Measurements from ENCODE around the gene DOC2A. TPM values are rescaled to one million over a fixed set of nuclear protein-coding genes. Genes with fewer than 3 reads are reported as not detected.
"Not testable (repeated sequence)": the region's sequence is repeated elsewhere in the genome, so short reads cannot be mapped to it uniquely, and the experiment has no call there.

Gene DOC2A
- total and polyA plus RNA-seq, 9 of the 15 experiments (the other 6 are each of a cell fraction or from before 2014, with no cell fraction given) = 0.03 to 0.38 (median 0.28) TPM; not detected in 1

- H3K9me1 ChIP-seq (ENCODE audit: control insufficient read depth, insufficient read depth, low read length); H3K36me3 ChIP-seq (ENCODE audit: control insufficient read depth, insufficient read depth, low read length); H3K27ac ChIP-seq (ENCODE audit: extremely low read depth, low read depth, low read length); intact Hi-C loops (cut with micrococcal nuclease); H3K9me3 ChIP-seq (replicated peaks; ENCODE audit: control insufficient read depth, insufficient read depth, low read depth, low read length); H3K4me3 ChIP-seq; BruUV-seq (replicated peaks); H3K9ac ChIP-seq (ENCODE audit: insufficient read depth in 1 of 2, low read depth in 2 of 2, low read length in 2 of 2); H3K79me2 ChIP-seq (ENCODE audit: control insufficient read depth, insufficient read depth, low read length); H4K20me1 ChIP-seq (replicated peaks; ENCODE audit: control insufficient read depth, insufficient read depth, low read length); ATAC-seq; in situ Hi-C loops (cut with MboI); H3K27me3 ChIP-seq (ENCODE audit: control insufficient read depth in 2 of 2, insufficient read depth in 2 of 2, low read length in 2 of 2); H3K4me2 ChIP-seq (ENCODE audit: insufficient read depth, low read length); CTCF ChIA-PET (ENCODE audit: low intra/inter-chr PET ratio); FAIRE-seq; DNase-seq (ENCODE audit: extremely low read depth in 1 of 4, low spot score in 3 of 4); H2AFZ ChIP-seq (ENCODE audit: low read depth, low read length): not testable (repeated sequence)
- 29% methylated on average over 7 of the region's 7 CpGs for WGBS (ENCODE audit: insufficient coverage, low coverage, missing lambda C conversion rate)
- peaks cover 0 to 20% of the 10 kb centered on the region in 2 experiments; a peak in 2 of 5 replicates for H3K4me1 ChIP-seq (replicated peaks in 1 of 2; ENCODE audit: control insufficient read depth in 2 of 2, insufficient read depth in 2 of 2, low read length in 2 of 2)
- POLR2A ChIA-PET = interaction anchor here (0.6 kb wide), 1 partner anchor 59 kb away, joined by 3 read pairs; no protein-coding TSS in a partner anchor
Measured at GRCh38 chr16:30015450-30015849, 4.6 kb upstream of the DOC2A start.

DNA sequence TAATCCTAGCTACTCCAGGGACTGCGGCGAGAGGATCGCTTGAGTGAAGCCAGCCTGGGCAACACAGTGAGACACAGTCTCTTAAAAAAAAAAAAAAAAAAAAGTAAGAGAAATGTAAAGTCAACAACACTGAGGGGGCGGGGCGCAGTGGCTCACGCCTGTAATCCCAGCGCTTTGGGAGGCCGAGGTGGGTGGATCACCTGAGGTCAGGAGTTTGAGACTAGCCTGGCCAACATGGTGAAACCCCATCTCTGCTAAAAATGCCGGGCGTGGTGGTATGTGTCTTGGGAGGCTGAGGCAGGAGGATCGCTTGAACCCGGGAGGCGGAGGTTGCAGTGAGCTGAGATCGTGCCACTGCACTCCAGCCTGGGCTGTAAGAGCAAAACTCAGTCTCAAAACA lies 1.8 kb upstream of the DOC2A start:
- FAIRE-seq; intact Hi-C loops (cut with micrococcal nuclease); H3K36me3 ChIP-seq (ENCODE audit: control insufficient read depth, insufficient read depth, low read length); H3K9ac ChIP-seq (ENCODE audit: insufficient read depth in 1 of 2, low read depth in 2 of 2, low read length in 2 of 2); DNase-seq (ENCODE audit: extremely low read depth in 1 of 4, low spot score in 3 of 4); H3K4me3 ChIP-seq; H3K79me2 ChIP-seq (ENCODE audit: control insufficient read depth, insufficient read depth, low read length); H3K4me2 ChIP-seq (ENCODE audit: insufficient read depth, low read length); BruUV-seq (replicated peaks); in situ Hi-C loops (cut with MboI); H3K27ac ChIP-seq (ENCODE audit: extremely low read depth, low read depth, low read length); H4K20me1 ChIP-seq (replicated peaks; ENCODE audit: control insufficient read depth, insufficient read depth, low read length); H2AFZ ChIP-seq (ENCODE audit: low read depth, low read length); H3K9me1 ChIP-seq (ENCODE audit: control insufficient read depth, insufficient read depth, low read length); CTCF ChIA-PET (ENCODE audit: low intra/inter-chr PET ratio); ATAC-seq; H3K9me3 ChIP-seq (replicated peaks; ENCODE audit: control insufficient read depth, insufficient read depth, low read depth, low read length); H3K27me3 ChIP-seq (ENCODE audit: control insufficient read depth in 2 of 2, insufficient read depth in 2 of 2, low read length in 2 of 2): not testable (repeated sequence)
- POLR2A ChIA-PET = interaction anchor here (0.7 kb wide), 1 partner anchor 582 kb away, joined by 3 read pairs; no protein-coding TSS in a partner anchor
- peaks cover 0 to 36% of the 10 kb centered on the region in 2 experiments; a peak in 2 of 5 replicates for H3K4me1 ChIP-seq (replicated peaks in 1 of 2; ENCODE audit: control insufficient read depth in 2 of 2, insufficient read depth in 2 of 2, low read length in 2 of 2)
- TF ChIP-seq BCOR (IDR thresholded peaks at IDR 0.05) (peak; percentile 37; the same call in 1 of the 2 replicates), EGR1 (conservative IDR thresholded peaks at IDR 0.05) (peak; percentile 62)
- WGBS (ENCODE audit: insufficient coverage, low coverage, missing lambda C conversion rate) = 63% methylated on average over 9 of the region's 14 CpGs
